Muscle of leg (tissue), 11 donors: Measurements from ENCODE around the gene GSTCD. TPM values are rescaled to one million over a fixed set of nuclear protein-coding genes. Genes with fewer than 3 reads are reported as not detected.
"Not testable (repeated sequence)": the region's sequence is repeated elsewhere in the genome, so short reads cannot be mapped to it uniquely, and the experiment has no call there.

Experiments
- DNase-seq: peaks from one replicate; pipeline ENCODE4 v3.0.0; 2013
- H3K27ac ChIP-seq: one replicate; pipeline ENCODE4 v1.5.1; 2013; ENCODE audit warnings: mild to moderate bottlenecking, low read length, control low read depth
- H3K27me3 ChIP-seq: one replicate; pipeline ENCODE4 v1.6.1; 2013; ENCODE audit warnings: low read length; ENCODE audit not compliant: control insufficient read depth, insufficient read depth
- H3K36me3 ChIP-seq: one replicate; pipeline ENCODE4 v1.6.1; 2013; ENCODE audit warnings: low read length; ENCODE audit not compliant: control insufficient read depth, insufficient read depth
- H3K4me1 ChIP-seq: one replicate; pipeline ENCODE4 v1.6.1; 2013; ENCODE audit warnings: low read length; ENCODE audit not compliant: control insufficient read depth, insufficient read depth
- H3K4me3 ChIP-seq: one replicate; pipeline ENCODE4 v1.5.1; 2013; ENCODE audit warnings: low read length, control low read depth
- H3K9me3 ChIP-seq: replicated peaks from 2 replicates; pipeline ENCODE4 v1.6.1; 2013; ENCODE audit warnings: low read depth, low read length; ENCODE audit not compliant: control insufficient read depth
- WGBS: methylation state at CpG from one replicate; pipeline ENCODE4 v1.1.5; 2013; ENCODE audit warnings: missing lambda C conversion rate; ENCODE audit not compliant: insufficient coverage; 5-methylcytosine and 5-hydroxymethylcytosine counted together
- polyA plus RNA-seq, 8 donors: library from polyadenylated mRNA; unstranded; fragments of 120-200 nt; gene quantifications; one replicate each; pipeline versions ENCODE4 v1.2.1 to v1.2.3, GENCODE V29; 2013; ENCODE audit warnings: inconsistent platforms in 1 of 8, low replicate concordance in 1 of 8; ENCODE audit not compliant: insufficient read length in 8 of 8, insufficient read depth in 1 of 8
- total RNA-seq: library from RNA; stranded (reverse); fragments of 120-200 nt; gene quantifications from one replicate; pipeline ENCODE4 v1.2.4, GENCODE V29; 2013

Gene GSTCD
- total and polyA plus RNA-seq, 9 donors, result 6.1 to 12.3 (median 8.6) TPM

- DNase-seq, result no peak
- Histone ChIP-seq H3K9me3 (no peaks in the 10 kb centered on the region), H3K4me1 (peaks cover 3% of the 10 kb centered on the region), H3K4me3 (no peak overlapping the region), H3K36me3 (no peaks in the 10 kb centered on the region), H3K27ac (no peak overlapping the region), H3K27me3 (no peaks in the 10 kb centered on the region)
- WGBS, result 63% methylated on average over 1 of the region's 2 CpGs
Observed at GRCh38 chr4:105712766-105713165, 4.2 kb downstream of the GSTCD start.

- DNase-seq, result peak; percentile 42
- H3K4me1 ChIP-seq, result peaks cover 2% of the 10 kb centered on the region
- H3K27me3 ChIP-seq, result no peaks in the 10 kb centered on the region
- no CpG with 5 or more reads among the region's 5 CpGs for WGBS
- H3K27ac ChIP-seq, result no peak overlapping the region
- no peaks in the 10 kb centered on the region for H3K9me3 ChIP-seq
- no peak overlapping the region for H3K4me3 ChIP-seq
- peaks cover 1% of the 10 kb centered on the region for H3K36me3 ChIP-seq
Observed at GRCh38 chr4:105714071-105714521, 5.5 kb downstream of the GSTCD start.

GRCh38 chr4:105714932-105715331 lies 6.3 kb downstream of the GSTCD start:
- Histone ChIP-seq H3K9me3 (no peaks in the 10 kb centered on the region), H3K36me3 (peaks cover 4% of the 10 kb centered on the region), H3K4me3 (no peak overlapping the region), H3K27me3 (no peaks in the 10 kb centered on the region), H3K4me1 (no peaks in the 10 kb centered on the region), H3K27ac (no peak overlapping the region)
- DNase-seq, result no peak
- WGBS, result no CpG with 5 or more reads among the region's 1 CpG

GRCh38 chr4:105715692-105716278 lies 7.2 kb downstream of the GSTCD start:
- no peaks in the 10 kb centered on the region for H3K27me3 ChIP-seq
- no peaks in the 10 kb centered on the region for H3K9me3 ChIP-seq
- peaks cover 6% of the 10 kb centered on the region for H3K36me3 ChIP-seq
- WGBS, result 100% methylated on average over 1 of the region's 4 CpGs
- H3K4me3 ChIP-seq, result no peak overlapping the region
- H3K27ac ChIP-seq, result no peak overlapping the region
- H3K4me1 ChIP-seq, result no peaks in the 10 kb centered on the region
- DNase-seq, result peak; percentile 63

GRCh38 chr4:105719204-105719603 lies 10.6 kb downstream of the GSTCD start:
- Histone ChIP-seq H3K27ac (no peak overlapping the region), H3K9me3 (no peaks in the 10 kb centered on the region), H3K4me1 (no peaks in the 10 kb centered on the region), H3K4me3 (no peak overlapping the region), H3K36me3 (peaks cover 6% of the 10 kb centered on the region), H3K27me3 (no peaks in the 10 kb centered on the region)
- WGBS, result no CpG with 5 or more reads among the region's 2 CpGs
- no peak for DNase-seq

- Histone ChIP-seq H3K27me3 (no peaks in the 10 kb centered on the region), H3K9me3 (peaks cover 3% of the 10 kb centered on the region), H3K36me3 (peaks cover 4% of the 10 kb centered on the region), H3K4me1 (no peaks in the 10 kb centered on the region), H3K27ac (no peak overlapping the region), H3K4me3 (no peak overlapping the region)
- no CpG with 5 or more reads among the region's 2 CpGs for WGBS
- no peak for DNase-seq
Observed at GRCh38 chr4:105725623-105726022, 17.0 kb downstream of the GSTCD start.

- not testable (repeated sequence) for DNase-seq, H3K9me3 ChIP-seq, H3K27me3 ChIP-seq, H3K4me1 ChIP-seq, H3K36me3 ChIP-seq, H3K4me3 ChIP-seq, H3K27ac ChIP-seq
- 100% methylated on average over 1 of the region's 4 CpGs for WGBS
Observed at GRCh38 chr4:105729895-105730294, 21.3 kb downstream of the GSTCD start.

- peaks cover 15% of the 10 kb centered on the region for H3K9me3 ChIP-seq
- not testable (repeated sequence) for H3K27ac ChIP-seq, H3K36me3 ChIP-seq, H3K4me3 ChIP-seq, H3K4me1 ChIP-seq, DNase-seq, H3K27me3 ChIP-seq
- 88% methylated on average over 6 of the region's 10 CpGs for WGBS
Observed at GRCh38 chr4:105735217-105735616, 26.6 kb downstream of the GSTCD start.

GRCh38 chr4:105741548-105741947 lies 33.0 kb downstream of the GSTCD start:
- DNase-seq, result no peak
- peaks cover 10% of the 10 kb centered on the region for H3K9me3 ChIP-seq
- H3K36me3 ChIP-seq, result peaks cover 9% of the 10 kb centered on the region
- no peak overlapping the region for H3K27ac ChIP-seq
- no CpG with 5 or more reads among the region's 2 CpGs for WGBS
- no peak overlapping the region for H3K4me3 ChIP-seq
- no peaks in the 10 kb centered on the region for H3K27me3 ChIP-seq
- no peaks in the 10 kb centered on the region for H3K4me1 ChIP-seq

- no peak for DNase-seq
- Histone ChIP-seq H3K4me1 (no peaks in the 10 kb centered on the region), H3K9me3 (no peaks in the 10 kb centered on the region), H3K4me3 (no peak overlapping the region), H3K36me3 (no peaks in the 10 kb centered on the region), H3K27me3 (no peaks in the 10 kb centered on the region), H3K27ac (no peak overlapping the region)
- no CpG with 5 or more reads among the region's 3 CpGs for WGBS
Observed at GRCh38 chr4:105748222-105748621, 39.6 kb downstream of the GSTCD start.
